Right lobe of liver (tissue), 4 donors: ENCODE measurements around the gene AMMECR1.

ENCODE experiments used
- CTCF ChIP-seq, 4 donors: fragments of 200-600 bp in 3 of 4; fragments of 450-650 bp in 1 of 4; IDR thresholded peaks; one replicate each; pipeline versions ENCODE4 v1.5.1 to v1.8.0; 2016 to 2022; ENCODE audit warnings: antibody characterized with exemption in 4 of 4, mild to moderate bottlenecking in 2 of 4
- POLR2A ChIP-seq: fragments of 450-650 bp; IDR thresholded peaks from one replicate; pipeline ENCODE4 v1.6.1; 2017; ENCODE audit warnings: antibody characterized with exemption, mild to moderate bottlenecking
- donor health status: DM: no; HTN: no; CAD: no.
- donor health status: DM: no; HTN: no; CAD: no.
- donor health status: DM: no; HTN: yes; CAD: no.

GRCh38 chrX:110161361-110161686 is 156.6 kb downstream of the AMMECR1 start:
- TF ChIP-seq CTCF (IDR thresholded peaks at IDR 0.05) = no peak
- no peak for TF ChIP-seq POLR2A
